ENCODE data around the gene ALOX5AP. TPM values are rescaled to one million over a fixed set of nuclear protein-coding genes. Genes with fewer than 3 reads are reported as not detected.

Gene ALOX5AP
- total and polyA plus RNA-seq, 2 experiments from 2014 or later, result 0.49 TPM; not detected in 1

DNA sequence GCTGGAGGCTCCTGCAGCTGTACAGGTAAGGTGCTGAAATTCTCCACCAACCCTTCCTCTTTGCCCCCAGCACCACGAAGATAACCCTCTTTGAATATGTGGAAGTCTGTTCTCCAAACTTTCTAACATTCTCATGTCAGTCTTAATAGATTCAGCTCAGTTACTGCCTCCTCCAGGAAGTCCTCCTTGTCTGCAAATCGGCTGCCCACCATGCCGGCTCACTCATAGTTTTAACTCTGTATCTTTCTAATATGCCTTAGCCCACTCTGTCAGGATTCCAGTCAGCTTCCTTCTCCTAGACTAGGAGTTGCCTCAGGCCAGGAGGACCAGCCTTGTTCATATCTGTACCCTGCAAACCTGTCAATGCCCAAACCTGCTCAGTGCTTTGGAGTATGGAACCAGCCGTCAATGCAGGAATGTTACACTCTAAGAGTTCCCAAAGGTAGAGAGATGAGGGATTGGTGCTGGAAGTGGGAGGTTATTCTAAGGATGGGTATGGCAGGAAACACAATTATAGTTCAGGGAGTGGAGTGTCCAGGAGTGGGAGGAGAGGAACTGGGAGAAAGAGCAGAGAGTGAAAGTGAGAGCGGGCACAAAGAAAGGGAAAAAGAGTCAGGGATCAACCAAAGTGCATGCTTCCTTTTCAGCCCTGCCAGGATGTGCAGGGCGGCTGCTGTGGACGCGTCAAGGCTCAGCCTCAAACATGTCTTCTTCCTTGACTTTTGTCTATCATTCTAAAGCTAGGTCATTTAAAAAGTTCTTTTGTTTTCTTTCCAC, 38.0 kb upstream of the ALOX5AP start:
- H3K4me1 ChIP-seq (ENCODE audit: insufficient read depth), result peaks cover 12% of the 10 kb centered on the region
- H3K36me3 ChIP-seq (ENCODE audit: low read depth), result no peaks in the 10 kb centered on the region
- H3K4me2 ChIP-seq (ENCODE audit: unreplicated experiment), result peak overlapping the region; percentile 75
- H3K27me3 ChIP-seq (replicated peaks; ENCODE audit: insufficient read depth), result no peaks in the 10 kb centered on the region
- in situ Hi-C loops (cut with MboI), result no loop called here
- peak overlapping the region; percentile 57 for H3K4me3 ChIP-seq
- no peaks in the 10 kb centered on the region for H3K79me2 ChIP-seq (ENCODE audit: insufficient read depth)
- H3K9me3 ChIP-seq (ENCODE audit: low read depth), result no peaks in the 10 kb centered on the region
- no peaks in the 10 kb centered on the region for H4K20me1 ChIP-seq (ENCODE audit: insufficient read depth)
- peak; percentile 44 for DNase-seq
- TF ChIP-seq EZH2phosphoT487 (IDR thresholded peaks at IDR 0.05; ENCODE audit: insufficient read depth, low read depth) (no peak), EZH2 (IDR thresholded peaks at IDR 0.05; ENCODE audit: insufficient read depth, poor library complexity, severe bottlenecking) (no peak)
- H3K9me2 ChIP-seq (ENCODE audit: insufficient read depth), result no peaks in the 10 kb centered on the region
- 42 to 44% methylated on average over 8 of the region's 8 CpGs for WGBS, 2 experiments (ENCODE audit: low coverage in 1 of 2, low lambda C conversion rate in 2 of 2, missing lambda C conversion rate in 2 of 2)
- H3K27ac ChIP-seq, result peak overlapping the region; percentile 36
- H2AFZ ChIP-seq, result peak overlapping the region; percentile 64
- H3K9ac ChIP-seq, result peak overlapping the region; percentile 57
- 0 out of 2 replicates have a peak, but pooled peaks cover 5% of the 10 kb centered on the region for H3F3A ChIP-seq (ENCODE audit: insufficient read depth)

DNA sequence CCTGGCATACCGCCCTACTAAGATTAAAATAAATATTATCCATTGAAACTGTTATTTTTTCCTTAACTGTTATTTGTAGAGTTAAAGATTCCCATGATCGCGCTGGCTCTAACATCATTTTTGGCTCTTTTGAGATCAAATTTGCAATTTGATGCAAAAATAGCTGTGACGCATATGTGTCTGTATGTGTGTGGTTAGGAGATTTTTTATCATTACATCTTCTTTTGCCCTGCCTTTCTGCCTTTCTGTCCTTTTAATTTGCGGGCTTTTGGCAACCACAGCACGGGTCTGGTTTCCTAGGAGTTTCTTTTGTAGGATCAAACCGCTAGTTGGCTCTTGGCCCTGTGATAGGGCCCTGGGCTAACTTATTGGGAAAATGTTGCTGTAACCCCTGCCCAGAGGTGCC, 37.3 kb upstream of the ALOX5AP start:
- peak overlapping the region; percentile 36 for H3K27ac ChIP-seq
- WGBS, 2 experiments (ENCODE audit: low coverage in 1 of 2, low lambda C conversion rate in 2 of 2, missing lambda C conversion rate in 2 of 2), result 4 to 7% methylated on average over 7 of the region's 7 CpGs
- H3K36me3 ChIP-seq (ENCODE audit: low read depth), result no peaks in the 10 kb centered on the region
- TF ChIP-seq EZH2phosphoT487 (IDR thresholded peaks at IDR 0.05; ENCODE audit: insufficient read depth, low read depth), result no peak
- no peak for TF ChIP-seq EZH2 (IDR thresholded peaks at IDR 0.05; ENCODE audit: insufficient read depth, poor library complexity, severe bottlenecking)
- H3F3A ChIP-seq (ENCODE audit: insufficient read depth), result 0 out of 2 replicates have a peak, but pooled peaks cover 5% of the 10 kb centered on the region
- H4K20me1 ChIP-seq (ENCODE audit: insufficient read depth), result no peaks in the 10 kb centered on the region
- H3K9ac ChIP-seq, result peak overlapping the region; percentile 57
- peaks cover 12% of the 10 kb centered on the region for H3K4me1 ChIP-seq (ENCODE audit: insufficient read depth)
- H2AFZ ChIP-seq, result peak overlapping the region; percentile 64
- H3K4me2 ChIP-seq (ENCODE audit: unreplicated experiment), result peak overlapping the region; percentile 75
- no peaks in the 10 kb centered on the region for H3K27me3 ChIP-seq (replicated peaks; ENCODE audit: insufficient read depth)
- no peaks in the 10 kb centered on the region for H3K9me3 ChIP-seq (ENCODE audit: low read depth)
- DNase-seq, result peak; percentile 77
- peak overlapping the region; percentile 57 for H3K4me3 ChIP-seq
- in situ Hi-C loops (cut with MboI), result no loop called here
- H3K9me2 ChIP-seq (ENCODE audit: insufficient read depth), result no peaks in the 10 kb centered on the region
- H3K79me2 ChIP-seq (ENCODE audit: insufficient read depth), result no peaks in the 10 kb centered on the region

DNA sequence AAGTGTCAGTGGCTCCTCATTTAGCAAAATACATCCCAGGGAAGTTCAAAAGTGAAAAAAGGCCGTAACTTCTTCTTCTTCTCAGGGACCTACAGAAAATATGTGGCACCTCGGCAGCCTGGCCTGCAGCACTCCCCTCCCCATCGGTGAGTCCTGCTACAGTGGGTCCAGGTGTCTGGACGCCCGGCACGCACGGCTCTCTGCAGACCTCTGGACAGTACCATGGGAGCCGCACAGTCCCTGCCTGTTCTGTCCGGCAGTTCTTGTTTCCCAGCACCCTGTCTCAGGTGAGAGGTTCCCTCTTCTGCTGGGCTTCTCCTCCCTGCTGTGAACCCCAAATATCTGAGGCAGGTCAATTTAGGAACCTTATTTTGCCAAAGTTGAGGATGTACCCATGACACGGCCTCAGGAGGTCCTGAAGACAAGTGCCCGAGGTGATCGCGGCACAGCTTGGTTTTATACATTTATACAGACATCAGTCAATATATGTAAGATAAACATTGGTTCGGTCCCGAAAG, 36.8 kb upstream of the ALOX5AP start:
- no peaks in the 10 kb centered on the region for H3K36me3 ChIP-seq (ENCODE audit: low read depth)
- no peaks in the 10 kb centered on the region for H3K79me2 ChIP-seq (ENCODE audit: insufficient read depth)
- in situ Hi-C loops (cut with MboI), result no loop called here
- TF ChIP-seq EZH2phosphoT487 (IDR thresholded peaks at IDR 0.05; ENCODE audit: insufficient read depth, low read depth) (no peak), EZH2 (IDR thresholded peaks at IDR 0.05; ENCODE audit: insufficient read depth, poor library complexity, severe bottlenecking) (no peak)
- H4K20me1 ChIP-seq (ENCODE audit: insufficient read depth), result no peaks in the 10 kb centered on the region
- H3K4me1 ChIP-seq (ENCODE audit: insufficient read depth), result peaks cover 12% of the 10 kb centered on the region
- H3K27me3 ChIP-seq (replicated peaks; ENCODE audit: insufficient read depth), result no peaks in the 10 kb centered on the region
- 0 out of 2 replicates have a peak, but pooled peaks cover 5% of the 10 kb centered on the region for H3F3A ChIP-seq (ENCODE audit: insufficient read depth)
- peak overlapping the region; percentile 64 for H2AFZ ChIP-seq
- H3K4me3 ChIP-seq, result peak overlapping the region; percentile 57
- no peak for DNase-seq
- peak overlapping the region; percentile 75 for H3K4me2 ChIP-seq (ENCODE audit: unreplicated experiment)
- no peaks in the 10 kb centered on the region for H3K9me2 ChIP-seq (ENCODE audit: insufficient read depth)
- no peaks in the 10 kb centered on the region for H3K9me3 ChIP-seq (ENCODE audit: low read depth)
- H3K27ac ChIP-seq, result peak overlapping the region; percentile 36; the same call in 1 of the 2 replicates
- peak overlapping the region; percentile 57 for H3K9ac ChIP-seq
- WGBS, 2 experiments (ENCODE audit: low coverage in 1 of 2, low lambda C conversion rate in 2 of 2, missing lambda C conversion rate in 2 of 2), result 88 to 90% methylated on average over 15 of the region's 15 CpGs

DNA sequence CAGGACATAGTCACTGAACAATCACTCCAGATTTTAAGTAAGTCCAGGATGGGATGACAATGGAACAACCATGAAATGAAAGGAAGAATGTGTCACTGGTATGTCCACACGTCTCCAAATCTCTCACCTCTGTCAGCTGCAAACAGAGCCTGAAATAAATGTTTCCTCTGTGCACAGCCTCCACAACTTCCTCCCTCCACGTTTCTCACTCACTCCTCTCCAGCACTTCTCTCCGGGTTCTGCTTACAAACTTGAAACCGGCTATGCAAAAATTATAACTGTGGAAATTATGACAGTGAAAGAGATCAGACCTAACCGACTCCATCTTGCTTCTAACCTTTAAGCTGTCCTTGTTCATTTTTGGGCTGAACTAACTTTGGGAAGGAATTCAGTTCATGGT, 35.0 kb upstream of the ALOX5AP start:
- 62 to 68% methylated on average over 5 of the region's 5 CpGs for WGBS, 2 experiments (ENCODE audit: low coverage in 1 of 2, low lambda C conversion rate in 2 of 2, missing lambda C conversion rate in 2 of 2)

More for the DNA sequence above, 35.0 kb upstream of the ALOX5AP start:
- no peak for DNase-seq
- Histone ChIP-seq H3K79me2 (ENCODE audit: insufficient read depth) (no peaks in the 10 kb centered on the region), H3K4me3 (no peak overlapping the region), H3K4me2 (ENCODE audit: unreplicated experiment) (no peak overlapping the region), H3K9me3 (ENCODE audit: low read depth) (no peaks in the 10 kb centered on the region), H3K36me3 (ENCODE audit: low read depth) (no peaks in the 10 kb centered on the region), H2AFZ (no peak overlapping the region), H3K4me1 (ENCODE audit: insufficient read depth) (peaks cover 12% of the 10 kb centered on the region), H3K27ac (no peak overlapping the region), H4K20me1 (ENCODE audit: insufficient read depth) (no peaks in the 10 kb centered on the region), H3K27me3 (replicated peaks; ENCODE audit: insufficient read depth) (no peaks in the 10 kb centered on the region), H3K9ac (no peak overlapping the region), H3F3A (ENCODE audit: insufficient read depth) (0 out of 2 replicates have a peak, but pooled peaks cover 5% of the 10 kb centered on the region), H3K9me2 (ENCODE audit: insufficient read depth) (no peaks in the 10 kb centered on the region)
- no peak for TF ChIP-seq EZH2phosphoT487 (IDR thresholded peaks at IDR 0.05; ENCODE audit: insufficient read depth, low read depth)
- TF ChIP-seq EZH2 (IDR thresholded peaks at IDR 0.05; ENCODE audit: insufficient read depth, poor library complexity, severe bottlenecking), result no peak
- in situ Hi-C loops (cut with MboI), result no loop called here

Measured in GM23248 (cell line).